Thoracic aorta (tissue), 2 donors: ENCODE data around the gene ZSWIM4. TPM values are rescaled to one million over a fixed set of nuclear protein-coding genes. Genes with fewer than 3 reads are reported as not detected.

Experiments used
- ATAC-seq: fragments of 150-250 bp; one replicate; pipeline ENCODE4 v1.8.0; 2017; ENCODE audit warnings: low read depth; ENCODE audit not compliant: insufficient number of reproducible peaks, low FRiP score
- DNase-seq: peaks from one replicate; pipeline ENCODE4 v3.0.0-alpha.2; 2020; ENCODE audit warnings: low spot score
- H3K27ac ChIP-seq, 2 donors: fragments of 200-600 bp; sonication (generic); 1 replicate in 1 of 2; 2 replicates in 1 of 2; pipeline ENCODE4 v1.5.1; 2016; ENCODE audit warnings: mild to moderate bottlenecking in 2 of 2, moderate library complexity in 2 of 2
- H3K27me3 ChIP-seq: fragments of 200-600 bp; sonication (generic); replicated peaks from 2 replicates; pipeline ENCODE4 v1.6.0; 2016; ENCODE audit warnings: mild to moderate bottlenecking; ENCODE audit not compliant: insufficient read depth
- H3K36me3 ChIP-seq: fragments of 200-600 bp; sonication (generic); one replicate; pipeline ENCODE4 v1.5.1; 2016
- H3K4me1 ChIP-seq, 2 donors: fragments of 200-600 bp; sonication (generic); 1 replicate in 1 of 2; 2 replicates in 1 of 2; pipeline versions ENCODE4 v1.5.1 to v1.6.0; 2016; ENCODE audit warnings: low read depth in 2 of 2, mild to moderate bottlenecking in 1 of 2; ENCODE audit not compliant: control insufficient read depth in 1 of 2
- H3K4me3 ChIP-seq: fragments of 200-600 bp; sonication (generic); 2 replicates; pipeline ENCODE4 v1.5.1; 2016; ENCODE audit warnings: mild to moderate bottlenecking
- H3K9me3 ChIP-seq: fragments of 200-600 bp; sonication (generic); 2 replicates; pipeline ENCODE4 v1.5.1; 2016
- total RNA-seq, 2 donors: library from RNA; depleted of rRNA; stranded (reverse); fragments of >200 nt; gene quantifications; one replicate each; pipeline versions ENCODE4 v1.1.0 to v1.2.3, GENCODE V29; 2016
- TF ChIP-seq, protein P1 (sequence below): fragments of 200-600 bp; sonication (generic); IDR thresholded peaks from one replicate; pipeline ENCODE4 v1.5.1; 2019; ENCODE audit warnings: antibody characterized with exemption

Gene ZSWIM4
- total RNA-seq, 2 donors from 2014 or later, result 9.5 to 11.8 TPM

DNA sequence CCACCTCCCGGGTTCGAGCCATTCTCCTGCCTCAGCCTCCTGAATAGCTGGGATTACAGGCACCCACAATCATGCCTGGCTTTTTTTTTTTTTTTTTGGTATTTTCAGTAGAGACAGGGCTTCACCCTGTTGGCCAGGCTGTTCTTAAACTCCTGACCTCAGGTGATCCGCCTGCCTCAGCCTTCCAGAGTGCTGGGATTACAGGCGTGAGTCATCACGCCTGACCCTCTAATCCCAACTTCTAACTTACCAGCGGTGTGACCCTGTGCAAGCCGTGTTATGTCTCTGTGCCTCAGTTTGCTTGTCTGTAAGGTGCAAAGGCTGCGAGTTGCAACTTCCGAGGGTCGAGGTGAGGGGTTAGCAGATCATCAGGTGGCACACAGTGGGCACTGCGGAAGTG is 17.3 kb downstream of the ZSWIM4 start:
- ATAC-seq (no peak), DNase-seq (no peak)
- H3K4me1 ChIP-seq, result no peaks in the 10 kb centered on the region
- no peak overlapping the region for H3K27ac ChIP-seq
- H3K4me3 ChIP-seq, result no peak overlapping the region
- TF ChIP-seq, protein P1, sequence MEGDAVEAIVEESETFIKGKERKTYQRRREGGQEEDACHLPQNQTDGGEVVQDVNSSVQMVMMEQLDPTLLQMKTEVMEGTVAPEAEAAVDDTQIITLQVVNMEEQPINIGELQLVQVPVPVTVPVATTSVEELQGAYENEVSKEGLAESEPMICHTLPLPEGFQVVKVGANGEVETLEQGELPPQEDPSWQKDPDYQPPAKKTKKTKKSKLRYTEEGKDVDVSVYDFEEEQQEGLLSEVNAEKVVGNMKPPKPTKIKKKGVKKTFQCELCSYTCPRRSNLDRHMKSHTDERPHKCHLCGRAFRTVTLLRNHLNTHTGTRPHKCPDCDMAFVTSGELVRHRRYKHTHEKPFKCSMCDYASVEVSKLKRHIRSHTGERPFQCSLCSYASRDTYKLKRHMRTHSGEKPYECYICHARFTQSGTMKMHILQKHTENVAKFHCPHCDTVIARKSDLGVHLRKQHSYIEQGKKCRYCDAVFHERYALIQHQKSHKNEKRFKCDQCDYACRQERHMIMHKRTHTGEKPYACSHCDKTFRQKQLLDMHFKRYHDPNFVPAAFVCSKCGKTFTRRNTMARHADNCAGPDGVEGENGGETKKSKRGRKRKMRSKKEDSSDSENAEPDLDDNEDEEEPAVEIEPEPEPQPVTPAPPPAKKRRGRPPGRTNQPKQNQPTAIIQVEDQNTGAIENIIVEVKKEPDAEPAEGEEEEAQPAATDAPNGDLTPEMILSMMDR, result no peak
- H3K36me3 ChIP-seq, result peaks cover 18% of the 10 kb centered on the region
- no peaks in the 10 kb centered on the region for H3K9me3 ChIP-seq
- H3K27me3 ChIP-seq, result no peaks in the 10 kb centered on the region

DNA sequence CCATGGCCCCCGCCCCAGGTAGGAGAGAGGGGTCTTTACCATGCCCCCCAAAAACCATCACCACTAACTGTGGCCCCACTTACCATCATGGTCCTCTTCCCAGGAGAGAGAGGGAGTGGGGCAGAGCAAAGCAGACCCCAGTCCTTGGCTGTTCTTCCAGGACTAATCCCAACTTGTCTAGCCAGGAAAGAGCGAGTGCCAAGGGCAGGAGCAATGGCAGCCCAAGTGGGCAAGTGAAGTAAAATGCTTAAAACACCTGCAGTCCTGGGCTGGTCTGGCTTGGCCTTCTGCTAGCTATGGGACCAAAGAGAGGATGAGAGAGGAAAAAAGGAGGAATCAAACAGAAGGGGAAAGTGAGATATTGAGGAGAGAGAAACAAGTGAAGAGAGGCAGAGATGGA is 17.9 kb downstream of the ZSWIM4 start:
- H3K27ac ChIP-seq, result no peak overlapping the region
- DNase-seq (no peak), ATAC-seq (no peak)

DNA sequence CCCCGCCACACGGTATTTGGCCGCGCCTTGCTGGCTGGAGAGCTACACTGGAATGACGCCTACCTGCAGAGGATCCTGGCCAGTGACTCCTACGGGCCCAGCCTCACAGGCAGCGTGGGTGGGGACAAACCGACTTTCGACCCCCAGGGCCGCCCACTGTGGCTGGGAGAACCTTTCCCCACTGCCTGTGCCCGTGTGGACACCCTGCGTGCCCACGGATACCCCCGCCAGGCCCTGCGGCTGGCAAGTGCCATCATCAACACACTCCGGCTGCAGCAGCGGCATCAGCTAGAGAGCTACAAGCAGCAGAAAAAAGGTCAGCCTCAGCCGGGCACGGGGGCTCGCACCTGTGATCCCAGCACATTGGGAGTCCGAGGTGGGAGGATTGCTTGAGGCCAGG is 19.3 kb downstream of the ZSWIM4 start:
- TF ChIP-seq, protein P1, result no peak
- no peaks in the 10 kb centered on the region for H3K4me1 ChIP-seq
- no peaks in the 10 kb centered on the region for H3K9me3 ChIP-seq
- H3K27ac ChIP-seq, result no peak overlapping the region
- DNase-seq, result no peak
- no peak overlapping the region for H3K4me3 ChIP-seq
- ATAC-seq, result no peak
- no peaks in the 10 kb centered on the region for H3K27me3 ChIP-seq
- peaks cover 11% of the 10 kb centered on the region for H3K36me3 ChIP-seq

More for the DNA sequence above, 17.9 kb downstream of the ZSWIM4 start:
- Histone ChIP-seq H3K4me3 (no peak overlapping the region), H3K36me3 (peaks cover 14% of the 10 kb centered on the region), H3K27me3 (no peaks in the 10 kb centered on the region), H3K4me1 (no peaks in the 10 kb centered on the region), H3K9me3 (no peaks in the 10 kb centered on the region)
- TF ChIP-seq, protein P1, result no peak

DNA sequence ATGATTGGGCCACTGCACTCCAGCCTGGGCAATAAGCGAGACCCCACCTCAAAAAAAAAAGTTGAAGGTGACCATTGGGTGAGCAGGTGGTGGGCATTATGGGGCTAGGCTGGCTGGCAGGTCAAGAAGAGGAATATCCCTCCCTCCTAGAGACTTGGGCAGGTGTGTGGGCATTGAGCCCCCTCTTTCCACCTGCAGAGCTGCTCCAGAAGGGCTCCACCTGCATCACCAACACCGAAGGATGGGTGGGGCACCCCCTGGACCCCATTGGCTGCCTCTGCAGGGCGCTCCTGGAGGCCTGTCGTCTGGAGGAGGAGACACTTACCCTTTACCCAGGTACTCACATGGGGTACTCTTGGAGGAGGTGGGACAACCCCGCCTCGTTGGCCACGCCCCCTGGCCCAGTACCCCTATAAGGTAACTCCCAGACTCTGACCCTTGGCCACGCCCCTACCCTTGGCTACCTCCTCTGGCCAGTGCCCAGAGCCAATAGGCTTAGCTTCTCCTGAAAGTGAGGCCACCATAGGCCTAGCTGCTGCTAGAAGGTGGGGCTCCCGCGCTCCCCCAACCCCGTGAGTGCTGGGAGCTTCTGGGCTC is 21.9 kb downstream of the ZSWIM4 start:
- TF ChIP-seq, protein P1, result no peak
- ATAC-seq, result no peak
- Histone ChIP-seq H3K27ac (no peak overlapping the region), H3K9me3 (no peaks in the 10 kb centered on the region), H3K27me3 (no peaks in the 10 kb centered on the region), H3K36me3 (peaks cover 3% of the 10 kb centered on the region), H3K4me1 (peaks cover 0 to 6% of the 10 kb centered on the region in 2 donors), H3K4me3 (no peak overlapping the region)
- no peak for DNase-seq

DNA sequence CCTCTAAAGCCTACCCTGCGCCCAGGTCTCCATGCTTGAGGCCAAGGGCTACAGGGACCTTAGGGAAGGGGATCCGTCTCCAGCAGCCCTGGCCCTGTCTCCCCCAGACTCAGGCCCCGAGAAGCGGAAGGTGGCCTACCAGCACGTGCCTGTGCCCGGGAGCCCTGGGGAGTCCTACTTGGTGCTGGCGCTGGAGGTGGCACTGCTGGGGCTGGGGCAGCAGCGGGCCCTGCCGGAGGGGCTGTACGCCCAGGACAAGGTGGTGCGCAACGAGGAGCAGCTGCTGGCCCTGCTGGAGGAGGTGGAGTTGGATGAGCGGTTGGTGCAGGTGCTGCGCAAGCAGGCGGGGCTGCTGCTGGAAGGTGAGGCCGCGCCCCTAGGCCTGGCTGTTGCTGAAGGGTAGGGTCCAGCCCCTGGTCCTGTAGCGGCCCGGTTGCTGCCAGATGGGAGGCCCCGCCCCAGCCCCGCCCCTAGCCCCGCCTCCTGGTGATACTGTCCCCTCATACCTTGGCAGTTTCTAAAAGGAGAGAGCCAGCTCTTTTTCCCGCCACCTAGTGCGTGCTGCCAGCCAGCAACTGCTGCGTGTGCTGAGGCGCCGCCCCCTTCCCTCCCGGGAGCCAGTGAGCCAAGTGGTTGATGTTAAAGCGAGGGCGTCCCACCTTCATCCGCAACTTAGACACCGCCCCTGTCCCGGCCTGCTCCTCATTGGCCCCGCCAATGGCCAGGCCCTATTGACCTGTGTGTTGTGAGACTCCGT is 22.6 kb downstream of the ZSWIM4 start:
- H3K4me3 ChIP-seq, result no peak overlapping the region
- H3K4me1 ChIP-seq, result peaks cover 2 to 13% of the 10 kb centered on the region in 2 donors
- no peaks in the 10 kb centered on the region for H3K27me3 ChIP-seq
- no peaks in the 10 kb centered on the region for H3K9me3 ChIP-seq
- ATAC-seq (no peak), DNase-seq (no peak)
- H3K27ac ChIP-seq, result no peak overlapping the region
- TF ChIP-seq, protein P1, result no peak
- H3K36me3 ChIP-seq, result peaks cover 3% of the 10 kb centered on the region
